HepG2 (cell line): ENCODE measurements around the gene EPB41L1. TPM values are rescaled to one million over a fixed set of nuclear protein-coding genes. Genes with fewer than 3 reads are reported as not detected.

Experiments
- ATAC-seq: fragments of 200-7000 bp; cut with Tn5 transposase; 3 replicates; pipeline ENCODE4 v1.9.1; 2020; ENCODE audit warnings: mild to moderate bottlenecking, moderate library complexity
- BruUV-seq: library from RNA; stranded (reverse); fragments of 400-500 nt; replicated peaks from 2 replicates; lab custom pipeline; 2021; lab: Mats Ljungman, UMichigan
- CTCF ChIA-PET: fragments of 300-600 bp; formaldehyde crosslinking; extraction: SDS; loops from one replicate; lab custom pipeline; 2021; ENCODE audit warnings: low total read pairs, inconsistent platforms, low intra/inter-chr PET ratio; lab: Yijun Ruan, JAX
- POLR2A ChIA-PET: fragments of 350-600 bp; sonication (Branson Sonifier 250); formaldehyde crosslinking; loops from one replicate; lab custom pipeline; 2020; ENCODE audit warnings: antibody characterized with exemption, inconsistent platforms; lab: Yijun Ruan, JAX
- DNase-seq: peaks from one replicate; pipeline ENCODE4 v3.0.0-alpha.2; 2015; ENCODE audit warnings: low spot score
- FAIRE-seq: peaks from 3 replicates; lab custom pipeline; 2011; peaks lifted over from hg19 to GRCh38; lab: Jason Lieb, UNC
- H2AFZ ChIP-seq: one replicate; pipeline ENCODE4 v1.6.1; 2011; ENCODE audit warnings: low read length, inconsistent platforms
- H3K27ac ChIP-seq: fragments of 300-600 bp; 3 replicates; pipeline ENCODE4 v1.8.0; 2011; ENCODE audit warnings: mixed run types, mild to moderate bottlenecking, mixed read lengths, low read length, inconsistent platforms; ENCODE audit not compliant: insufficient read depth; ENCODE audit errors: extremely low read length
- H3K27me3 ChIP-seq, 2 experiments: fragments of 200-600 bp in 1 of 2; 2 replicates in 1 of 2; 3 replicates in 1 of 2; pipeline versions ENCODE4 v1.6.0 to v1.8.0; 2011; ENCODE audit warnings: low read length in 2 of 2, mild to moderate bottlenecking in 2 of 2, moderate library complexity in 2 of 2, inconsistent platforms in 1 of 2; ENCODE audit not compliant: insufficient read depth in 2 of 2, control insufficient read depth in 1 of 2
- H3K36me3 ChIP-seq, 2 experiments: fragments of 200-600 bp in 1 of 2; replicated peaks in 1 of 2; 2 replicates in 1 of 2; 3 replicates in 1 of 2; pipeline versions ENCODE4 v1.5.1 to v1.8.0; 2011; ENCODE audit warnings: low read length in 2 of 2, inconsistent platforms in 1 of 2; ENCODE audit not compliant: insufficient read depth in 2 of 2, control insufficient read depth in 1 of 2
- H3K4me1 ChIP-seq: 2 replicates; pipeline ENCODE4 v1.5.1; 2012; ENCODE audit warnings: low read length, inconsistent platforms; ENCODE audit not compliant: insufficient read depth
- H3K4me2 ChIP-seq: 2 replicates; pipeline ENCODE4 v1.6.0; 2011; ENCODE audit warnings: low read depth, low read length, inconsistent platforms
- H3K4me3 ChIP-seq, 3 experiments: fragments of 200-600 bp in 1 of 3; sonication (generic), shearing (Covaris generic) in 1 of 3; replicated peaks in 1 of 3; 2 replicates each; pipeline ENCODE4 v1.5.1; 2011 to 2016; ENCODE audit warnings: low read length in 3 of 3, inconsistent platforms in 2 of 3, low read depth in 2 of 3, mild to moderate bottlenecking in 2 of 3, control low read depth in 1 of 3, mixed read lengths in 1 of 3; ENCODE audit not compliant: insufficient read depth in 1 of 3
- H3K79me2 ChIP-seq: one replicate; pipeline ENCODE4 v1.6.1; 2011; ENCODE audit warnings: low read length, inconsistent platforms; ENCODE audit not compliant: insufficient read depth
- H3K9ac ChIP-seq: 2 replicates; pipeline ENCODE4 v1.6.0; 2011; ENCODE audit warnings: mild to moderate bottlenecking, low read depth, low read length, inconsistent platforms; ENCODE audit not compliant: insufficient read depth
- H3K9me3 ChIP-seq: 2 replicates; pipeline ENCODE4 v1.5.1; 2012; ENCODE audit warnings: mild to moderate bottlenecking, low read length
- H4K20me1 ChIP-seq: 2 replicates; pipeline ENCODE4 v1.6.0; 2011; ENCODE audit warnings: inconsistent platforms, mild to moderate bottlenecking, low read length, moderate library complexity; ENCODE audit not compliant: insufficient read depth
- LCORL ChIP-seq, 2 experiments: fragments of 450-650 bp in 1 of 2; sonication (generic) in 1 of 2; formaldehyde crosslinking in 1 of 2; IDR thresholded peaks; 2 replicates each; pipeline versions ENCODE4 v1.5.0 to v1.6.1; 2017 to 2020; ENCODE audit warnings: antibody characterized with exemption in 1 of 2, missing genetic modification reagents in 1 of 2
- MED8 ChIP-seq: sonication (generic); formaldehyde crosslinking; IDR thresholded peaks from 2 replicates; pipeline ENCODE4 v1.8.1; 2023; ENCODE audit warnings: mild to moderate bottlenecking, missing genetic modification reagents; ENCODE audit not compliant: insufficient replicate concordance
- SRSF9 ChIP-seq: fragments of 200-400 bp; formaldehyde crosslinking; IDR thresholded peaks from 2 replicates; pipeline ENCODE4 v1.6.1; 2018; ENCODE audit warnings: borderline replicate concordance, mild to moderate bottlenecking, low read depth, low read length; ENCODE audit not compliant: insufficient read depth, poor library complexity, severe bottlenecking
- WGBS: methylation state at CpG from one replicate; pipeline ENCODE4 v1.1.6; 2017; ENCODE audit warnings: low lambda C conversion rate; 5-methylcytosine and 5-hydroxymethylcytosine counted together
- in situ Hi-C: cut with HindIII; loops from 2 replicates; pipeline ENCODE4 v1.10.0; 2017; ENCODE audit warnings: low pct_unique_long_range_greater_than_20kb; ENCODE audit not compliant: extremely low pct_ligation_motif_present
- intact Hi-C: fragments of 100-400 bp; cut with micrococcal nuclease; formaldehyde crosslinking; loops from one replicate; pipeline ENCODE4 v1.10.0; 2022; ENCODE audit not compliant: unreplicated experiment
- polyA plus RNA-seq, 8 experiments: library from polyadenylated mRNA; depleted of rRNA in 3 of 8; stranded (reverse) in 7 of 8; unstranded in 1 of 8; fragments of >200 nt; fragmentation: Illumina TruSeq in 4 of 8; extraction: Trizol in 4 of 8; gene quantifications; 2 replicates each; pipeline versions ENCODE4 v1.2.1 to v1.2.3, GENCODE V29; 2011 to 2016; ENCODE audit warnings: low read depth in 4 of 8, missing spikeins in 1 of 8, mixed read lengths in 1 of 8; ENCODE audit not compliant: insufficient read depth in 1 of 8
- total RNA-seq, 5 experiments: library from RNA; depleted of rRNA; stranded (reverse); fragments of >200 nt; fragmentation: Illumina TruSeq; extraction: Trizol; gene quantifications; 2 replicates each; pipeline ENCODE4 v1.2.3, GENCODE V29; 2016; ENCODE audit warnings: low read depth in 1 of 5
- TF ChIP-seq, protein P1 (sequence below): sonication (generic); formaldehyde crosslinking; IDR thresholded peaks from 2 replicates; pipeline ENCODE4 v1.4.0; 2020; ENCODE audit warnings: mild to moderate bottlenecking, missing genetic modification reagents

Gene EPB41L1
- total and polyA plus RNA-seq, 2 of the 13 experiments (the other 11 are each of a cell fraction or from before 2014, with no cell fraction given), result 16.7 to 39.0 TPM

DNA sequence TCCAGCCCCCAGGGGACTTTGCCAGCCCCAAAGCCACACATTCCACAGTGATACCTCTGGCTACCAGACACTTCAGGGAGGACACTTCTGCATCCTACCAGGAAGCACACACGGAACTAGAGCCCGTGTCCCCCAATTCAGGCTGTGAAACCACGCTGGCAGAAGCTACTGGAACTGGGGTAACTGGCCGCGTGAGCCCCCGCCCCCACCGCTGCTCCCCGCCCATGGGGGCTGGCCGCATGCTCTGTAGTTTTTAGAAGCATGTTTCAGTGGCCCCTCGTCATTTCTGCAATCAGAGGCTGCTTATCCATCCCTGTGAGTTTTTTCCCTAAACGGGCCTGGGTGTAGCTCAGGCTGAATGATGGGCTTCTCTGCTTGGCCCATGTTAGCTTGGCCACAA is 53.1 kb downstream of the EPB41L1 start (continued):
- TF ChIP-seq MED8 (CRISPR knock-in tag), result no peak
- TF ChIP-seq, all 625 proteins: peak for 0

DNA sequence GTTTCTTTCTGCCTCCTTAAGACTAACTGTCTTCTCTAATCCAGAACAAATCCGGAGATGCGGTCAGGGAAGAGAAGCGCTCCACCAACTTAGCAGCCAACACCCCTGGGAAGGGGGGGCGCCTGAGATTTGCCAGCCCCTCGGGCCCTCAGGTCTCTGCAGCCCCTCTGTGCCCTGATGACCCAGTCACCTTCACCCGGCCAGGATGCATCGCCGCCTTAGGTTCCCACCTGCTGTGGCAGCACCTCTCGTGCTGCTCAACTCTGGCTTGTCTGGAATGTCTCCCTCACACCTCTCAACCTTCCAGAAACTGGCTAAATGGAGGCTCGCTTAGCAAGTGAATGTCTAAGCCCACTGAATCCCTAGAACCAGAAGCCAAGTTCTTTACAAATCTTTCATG is 53.7 kb downstream of the EPB41L1 start:
- no peak overlapping the region for H3K27ac ChIP-seq
- H3K27me3 ChIP-seq, result no peaks in the 10 kb centered on the region
- ChIA-PET POLR2A (no interaction called here), CTCF (no interaction called here)
- H3K4me3 ChIP-seq, result no peak overlapping the region
- FAIRE-seq (no peak), ATAC-seq (no peak), DNase-seq (no peak)
- H2AFZ ChIP-seq, result no peak overlapping the region
- H3K9me3 ChIP-seq, result no peaks in the 10 kb centered on the region
- H3K79me2 ChIP-seq, result no peaks in the 10 kb centered on the region
- no TSS peak for BruUV-seq
- in situ Hi-C loops (no loop called here), intact Hi-C loops (no loop called here)
- TF ChIP-seq, protein P1, sequence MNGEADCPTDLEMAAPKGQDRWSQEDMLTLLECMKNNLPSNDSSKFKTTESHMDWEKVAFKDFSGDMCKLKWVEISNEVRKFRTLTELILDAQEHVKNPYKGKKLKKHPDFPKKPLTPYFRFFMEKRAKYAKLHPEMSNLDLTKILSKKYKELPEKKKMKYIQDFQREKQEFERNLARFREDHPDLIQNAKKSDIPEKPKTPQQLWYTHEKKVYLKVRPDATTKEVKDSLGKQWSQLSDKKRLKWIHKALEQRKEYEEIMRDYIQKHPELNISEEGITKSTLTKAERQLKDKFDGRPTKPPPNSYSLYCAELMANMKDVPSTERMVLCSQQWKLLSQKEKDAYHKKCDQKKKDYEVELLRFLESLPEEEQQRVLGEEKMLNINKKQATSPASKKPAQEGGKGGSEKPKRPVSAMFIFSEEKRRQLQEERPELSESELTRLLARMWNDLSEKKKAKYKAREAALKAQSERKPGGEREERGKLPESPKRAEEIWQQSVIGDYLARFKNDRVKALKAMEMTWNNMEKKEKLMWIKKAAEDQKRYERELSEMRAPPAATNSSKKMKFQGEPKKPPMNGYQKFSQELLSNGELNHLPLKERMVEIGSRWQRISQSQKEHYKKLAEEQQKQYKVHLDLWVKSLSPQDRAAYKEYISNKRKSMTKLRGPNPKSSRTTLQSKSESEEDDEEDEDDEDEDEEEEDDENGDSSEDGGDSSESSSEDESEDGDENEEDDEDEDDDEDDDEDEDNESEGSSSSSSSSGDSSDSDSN (CRISPR knock-in tag), result no peak
- TF ChIP-seq SRSF9, result no peak
- TF ChIP-seq LCORL (IDR thresholded peaks at IDR 0.05), result no peak
- no peak for TF ChIP-seq LCORL (CRISPR knock-in tag; IDR thresholded peaks at IDR 0.05)
- peaks cover 20 to 34% of the 10 kb centered on the region in 2 experiments for H3K36me3 ChIP-seq
- no peaks in the 10 kb centered on the region for H4K20me1 ChIP-seq
- no peak overlapping the region for H3K9ac ChIP-seq
- no peaks in the 10 kb centered on the region for H3K4me1 ChIP-seq
- no peak overlapping the region for H3K4me2 ChIP-seq
- WGBS, result 96% methylated on average over 10 of the region's 10 CpGs
